GM19395 (cell line): Measurements from ENCODE around the gene GLCE.

Experiments used
- ATAC-seq: cut with Tn5 transposase; IDR thresholded peaks from one replicate; pipeline ENCODE4 v1.9.1; 2021; ENCODE audit warnings: mild to moderate bottlenecking, moderate library complexity; ENCODE audit not compliant: unreplicated experiment

The GLCE gene

GRCh38 chr15:69194025-69194827 is 33.8 kb downstream of the GLCE start:
- ATAC-seq, result no peak

- ATAC-seq, result no peak
Observed at GRCh38 chr15:69194854-69195253, 34.4 kb downstream of the GLCE start.

- no peak for ATAC-seq
Observed at GRCh38 chr15:69200832-69201745, 40.7 kb downstream of the GLCE start.

- ATAC-seq, result no peak
Observed at GRCh38 chr15:69206079-69206478, 45.6 kb downstream of the GLCE start.

- ATAC-seq, result no peak
Observed at GRCh38 chr15:69209661-69210060, 49.2 kb downstream of the GLCE start.

- ATAC-seq, result no peak
Observed at GRCh38 chr15:69210574-69210973, 50.1 kb downstream of the GLCE start.

GRCh38 chr15:69213786-69214185 is 53.4 kb downstream of the GLCE start:
- no peak for ATAC-seq

GRCh38 chr15:69215314-69216035 is 55.0 kb downstream of the GLCE start:
- no peak for ATAC-seq

- no peak for ATAC-seq
Observed at GRCh38 chr15:69217381-69217780, 56.9 kb downstream of the GLCE start.

- ATAC-seq, result no peak
Observed at GRCh38 chr15:69219690-69220089, 59.3 kb downstream of the GLCE start.

GRCh38 chr15:69222002-69222474 is 61.6 kb downstream of the GLCE start:
- no peak for ATAC-seq

- ATAC-seq, result no peak
Observed at GRCh38 chr15:69223083-69223813, 62.8 kb downstream of the GLCE start.

- ATAC-seq, result no peak
Observed at GRCh38 chr15:69224383-69224782, 63.9 kb downstream of the GLCE start.

GRCh38 chr15:69225355-69226022 is 65.1 kb downstream of the GLCE start:
- no peak for ATAC-seq

GRCh38 chr15:69226023-69226355 is 65.6 kb downstream of the GLCE start:
- ATAC-seq, result no peak

GRCh38 chr15:69232144-69232543 is 71.7 kb downstream of the GLCE start:
- ATAC-seq, result no peak

GRCh38 chr15:69232765-69233164 is 72.3 kb downstream of the GLCE start:
- ATAC-seq, result no peak

- no peak for ATAC-seq
Observed at GRCh38 chr15:69234676-69235075, 74.2 kb downstream of the GLCE start.

- no peak for ATAC-seq
Observed at GRCh38 chr15:69236505-69236904, 76.1 kb downstream of the GLCE start.

GRCh38 chr15:69237718-69238117 is 77.3 kb downstream of the GLCE start:
- no peak for ATAC-seq
